ENCODE data around the gene ESYT2.
"Not testable (repeated sequence)": the region's sequence is repeated elsewhere in the genome, so short reads cannot be mapped to it uniquely, and the experiment has no call there.

Gene ESYT2

GRCh38 chr7:158723266-158723665, 106.0 kb downstream of the ESYT2 start:
- no peak for DNase-seq

GRCh38 chr7:158722574-158723237, 106.6 kb downstream of the ESYT2 start:
- DNase-seq: no peak

GRCh38 chr7:158720112-158720511, 109.2 kb downstream of the ESYT2 start:
- no peak for DNase-seq

GRCh38 chr7:158716802-158717201, 112.5 kb downstream of the ESYT2 start:
- no peak for DNase-seq

GRCh38 chr7:158710651-158711102, 118.6 kb downstream of the ESYT2 start:
- peak; percentile 41 to 56 for DNase-seq

GRCh38 chr7:158707610-158708009, 121.7 kb downstream of the ESYT2 start:
- DNase-seq: no peak

GRCh38 chr7:158706710-158707590, 122.4 kb downstream of the ESYT2 start:
- DNase-seq: no peak

GRCh38 chr7:158706273-158706704, 123.0 kb downstream of the ESYT2 start:
- no peak for DNase-seq

GRCh38 chr7:158705234-158705850, 124.0 kb downstream of the ESYT2 start:
- DNase-seq: no peak

- DNase-seq: peak; percentile 98
Measured at GRCh38 chr7:158704524-158705233, 124.6 kb downstream of the ESYT2 start, which contains the start of gene NCAPG2. TSS of gene NCAPG2 (minus strand) at chr7:158704804. CDS start at chr7:158701899, 2,905 bp downstream.

GRCh38 chr7:158703679-158704523, 125.4 kb downstream of the ESYT2 start:
- DNase-seq: not testable (repeated sequence)

GRCh38 chr7:158702944-158703343, 126.4 kb downstream of the ESYT2 start:
- no peak for DNase-seq

GRCh38 chr7:158702196-158702595, 127.1 kb downstream of the ESYT2 start:
- no peak for DNase-seq

GRCh38 chr7:158700008-158700407, 129.3 kb downstream of the ESYT2 start:
- DNase-seq: no peak

- DNase-seq: no peak
Measured at GRCh38 chr7:158699341-158699740, 130.0 kb downstream of the ESYT2 start.

- DNase-seq: no peak
Measured at GRCh38 chr7:158698657-158699195, 130.6 kb downstream of the ESYT2 start.

- DNase-seq: not testable (repeated sequence)
Measured at GRCh38 chr7:158697597-158697996, 131.7 kb downstream of the ESYT2 start.

GRCh38 chr7:158695726-158696452, 133.4 kb downstream of the ESYT2 start:
- peak; percentile 70 to 74 for DNase-seq

GRCh38 chr7:158695056-158695455, 134.3 kb downstream of the ESYT2 start:
- DNase-seq: no peak

GRCh38 chr7:158694650-158695049, 134.7 kb downstream of the ESYT2 start:
- DNase-seq: no peak

GRCh38 chr7:158689488-158689887, 139.8 kb downstream of the ESYT2 start:
- no peak for DNase-seq

All from CD4-positive, alpha-beta T cell treated with Interferon alpha-2 for 1 hour (primary cell).